H9 (cell line): Measurements from ENCODE around the gene TMEM63A. TPM values are rescaled to one million over a fixed set of nuclear protein-coding genes. Genes with fewer than 3 reads are reported as not detected.
A peak's percentile ranks its signal among the peaks of the same experiment; 100 is the strongest.

Experiments used
- DNase-seq: peaks from one replicate; pipeline ENCODE4 v3.0.0-alpha.2; 2017
- H2AFZ ChIP-seq: one replicate; pipeline ENCODE4 v1.6.1; 2013; ENCODE audit warnings: mild to moderate bottlenecking, low read length, control low read depth, moderate library complexity
- H2AK5ac ChIP-seq: 2 replicates; pipeline ENCODE4 v1.6.1; 2013; ENCODE audit warnings: low read length, control low read depth, mixed read lengths; ENCODE audit not compliant: insufficient read length
- H2BK120ac ChIP-seq: one replicate; pipeline ENCODE4 v1.6.1; 2013; ENCODE audit warnings: low read depth, mild to moderate bottlenecking, low read length, control low read depth, inconsistent platforms; ENCODE audit not compliant: poor library complexity, severe bottlenecking
- H2BK12ac ChIP-seq: 2 replicates; pipeline ENCODE4 v1.6.1; 2013; ENCODE audit warnings: low read length, control low read depth, mixed read lengths, low read depth; ENCODE audit not compliant: insufficient read length
- H2BK15ac ChIP-seq: 2 replicates; pipeline ENCODE4 v1.6.1; 2013; ENCODE audit warnings: low read depth, low read length, control low read depth
- H2BK20ac ChIP-seq: one replicate; pipeline ENCODE4 v1.6.1; 2013; ENCODE audit warnings: low read depth, mild to moderate bottlenecking, low read length, control low read depth, inconsistent platforms; ENCODE audit not compliant: poor library complexity, severe bottlenecking
- H2BK5ac ChIP-seq: 2 replicates; pipeline ENCODE4 v1.6.1; 2013; ENCODE audit warnings: low read length, control low read depth, mixed read lengths; ENCODE audit not compliant: insufficient read length
- H3K14ac ChIP-seq: 2 replicates; pipeline ENCODE4 v1.6.1; 2013; ENCODE audit warnings: low read length, control low read depth; ENCODE audit not compliant: insufficient read depth
- H3K18ac ChIP-seq: 2 replicates; pipeline ENCODE4 v1.6.1; 2013; ENCODE audit warnings: low read depth, mild to moderate bottlenecking, mixed read lengths, low read length, control low read depth; ENCODE audit not compliant: insufficient read length
- H3K23ac ChIP-seq: 2 replicates; pipeline ENCODE4 v1.6.1; 2013; ENCODE audit warnings: low read length, control low read depth, mixed read lengths, low read depth; ENCODE audit not compliant: insufficient read length
- H3K23me2 ChIP-seq: 2 replicates; pipeline ENCODE4 v1.6.1; 2013; ENCODE audit warnings: low read depth, mild to moderate bottlenecking, mixed read lengths, low read length, control low read depth; ENCODE audit not compliant: insufficient read length, poor library complexity, severe bottlenecking
- H3K27ac ChIP-seq: 2 replicates; pipeline ENCODE4 v1.5.1; 2013; ENCODE audit warnings: low read length, control low read depth, mixed read lengths, low read depth; ENCODE audit not compliant: insufficient read length
- H3K27me3 ChIP-seq: 2 replicates; pipeline ENCODE4 v1.6.1; 2013; ENCODE audit warnings: low read length, control low read depth, inconsistent platforms; ENCODE audit not compliant: insufficient read depth
- H3K4ac ChIP-seq: 2 replicates; pipeline ENCODE4 v1.6.1; 2013; ENCODE audit warnings: low read depth, mild to moderate bottlenecking, control low read depth, inconsistent platforms, low read length, moderate library complexity
- H3K4me1 ChIP-seq: 2 replicates; pipeline ENCODE4 v1.6.1; 2013; ENCODE audit warnings: low read length, control low read depth, inconsistent platforms; ENCODE audit not compliant: insufficient read depth
- H3K4me2 ChIP-seq: 2 replicates; pipeline ENCODE4 v1.6.1; 2013; ENCODE audit warnings: low read length, control low read depth, mixed read lengths; ENCODE audit not compliant: insufficient read length, insufficient read depth
- H3K56ac ChIP-seq: 2 replicates; pipeline ENCODE4 v1.6.1; 2013; ENCODE audit warnings: low read depth, mild to moderate bottlenecking, mixed read lengths, low read length, control low read depth; ENCODE audit not compliant: insufficient read length
- H3K79me1 ChIP-seq: 2 replicates; pipeline ENCODE4 v1.6.1; 2013; ENCODE audit warnings: low read depth, mild to moderate bottlenecking, moderate library complexity, low read length, control low read depth, inconsistent platforms; ENCODE audit not compliant: insufficient read depth, poor library complexity, severe bottlenecking
- H3K79me2 ChIP-seq: 2 replicates; pipeline ENCODE4 v1.6.1; 2013; ENCODE audit warnings: low read length, control low read depth, inconsistent platforms; ENCODE audit not compliant: insufficient read depth
- H3K9ac ChIP-seq: 2 replicates; pipeline ENCODE4 v1.6.1; 2013; ENCODE audit warnings: low read length, control low read depth, mixed read lengths; ENCODE audit not compliant: insufficient read length; ENCODE audit errors: extremely low read depth
- H3K9me3 ChIP-seq: one replicate; pipeline ENCODE4 v1.6.1; 2013; ENCODE audit warnings: low read depth, low read length, inconsistent platforms; ENCODE audit not compliant: control insufficient read depth
- H3T11ph ChIP-seq: one replicate; pipeline ENCODE4 v1.6.1; 2013; ENCODE audit warnings: mild to moderate bottlenecking, low read length, control low read depth, inconsistent platforms
- H4K20me1 ChIP-seq: one replicate; pipeline ENCODE4 v1.6.1; 2013; ENCODE audit not compliant: control insufficient read depth, insufficient read length, insufficient read depth
- H4K5ac ChIP-seq: 2 replicates; pipeline ENCODE4 v1.6.1; 2013; ENCODE audit warnings: low read depth, mild to moderate bottlenecking, mixed read lengths, low read length, control low read depth; ENCODE audit not compliant: insufficient read length
- H4K8ac ChIP-seq: replicated peaks from 2 replicates; pipeline ENCODE4 v1.6.1; 2013; ENCODE audit warnings: low read length, control low read depth, mixed read lengths, low read depth; ENCODE audit not compliant: insufficient read length
- H4K91ac ChIP-seq: 2 replicates; pipeline ENCODE4 v1.6.1; 2013; ENCODE audit warnings: low read depth, mild to moderate bottlenecking, moderate library complexity, mixed read lengths, low read length, control low read depth; ENCODE audit not compliant: insufficient read length
- H3K27ac Mint-ChIP-seq, 3 experiments: 2 replicates in 2 of 3; 3 replicates in 1 of 3; pipeline ENCODE4 v1.8.0; 2020 to 2021; ENCODE audit warnings: mixed read lengths in 3 of 3, mild to moderate bottlenecking in 1 of 3, moderate library complexity in 1 of 3
- H3K27me3 Mint-ChIP-seq: 2 replicates; pipeline ENCODE4 v1.8.0; 2021; ENCODE audit warnings: low read depth, mild to moderate bottlenecking, moderate library complexity, mixed read lengths
- H3K36me3 Mint-ChIP-seq, 3 experiments: 2 replicates in 2 of 3; 3 replicates in 1 of 3; pipeline ENCODE4 v1.8.0; 2020 to 2021; ENCODE audit warnings: low read depth in 3 of 3, mixed read lengths in 3 of 3; ENCODE audit not compliant: insufficient read depth in 1 of 3
- H3K4me1 Mint-ChIP-seq, 2 experiments: 2 replicates each; pipeline ENCODE4 v1.8.0; 2020; ENCODE audit warnings: mixed read lengths in 2 of 2
- H3K4me3 Mint-ChIP-seq, 2 experiments: 2 replicates in 1 of 2; 3 replicates in 1 of 2; pipeline ENCODE4 v1.8.0; 2020 to 2021; ENCODE audit warnings: mild to moderate bottlenecking in 2 of 2, mixed read lengths in 2 of 2, moderate library complexity in 1 of 2
- H3K9me3 Mint-ChIP-seq, 2 experiments: 2 replicates in 1 of 2; 3 replicates in 1 of 2; pipeline ENCODE4 v1.8.0; 2020; ENCODE audit warnings: mild to moderate bottlenecking in 2 of 2, mixed read lengths in 2 of 2, moderate library complexity in 1 of 2
- CTCF ChIP-seq: fragments of 200-600 bp; sonication (generic); conservative IDR thresholded peaks from 3 replicates; pipeline ENCODE4 v1.8.0; 2021; ENCODE audit warnings: antibody characterized with exemption, mild to moderate bottlenecking
- WGBS: extraction: QIAGEN DNeasy Blood & Tissue Kit; methylation state at CpG from one replicate; pipeline ENCODE4 v1.1.7; 2013; ENCODE audit warnings: missing lambda C conversion rate, low lambda C conversion rate, mixed read lengths; ENCODE audit not compliant: insufficient read length; ENCODE audit errors: extremely low coverage; 5-methylcytosine and 5-hydroxymethylcytosine counted together
- total RNA-seq: library from RNA; stranded (reverse); gene quantifications from 2 replicates; pipeline ENCODE4 v1.2.1, GENCODE V29; 2021

Gene TMEM63A
- total RNA-seq, 1 experiment from 2014 or later, result 75.7 TPM

GRCh38 chr1:225917101-225917500, 34.9 kb upstream of the TMEM63A start:
- no peaks in the 10 kb centered on the region for H4K20me1 ChIP-seq
- Mint-ChIP-seq H3K36me3 (peaks cover 34 to 51% (median 46%) of the 10 kb centered on the region in 3 experiments; a peak in 6 of 7 replicates), H3K4me3 (no peak overlapping the region), H3K27me3 (no peaks in the 10 kb centered on the region), H3K4me1 (peaks cover 2 to 5% of the 10 kb centered on the region in 2 experiments; a peak in 1 of 4 replicates), H3K9me3 (no peaks in the 10 kb centered on the region), H3K27ac (peak overlapping the region in 1 of 3 experiments; percentile 74; a peak in 1 of 7 replicates)
- H3K23me2 ChIP-seq, result no peaks in the 10 kb centered on the region
- no peaks in the 10 kb centered on the region for H3K9me3 ChIP-seq
- H4K8ac ChIP-seq, result no peak overlapping the region
- no peak overlapping the region for H4K5ac ChIP-seq
- no peak overlapping the region for H2BK15ac ChIP-seq
- WGBS, result no CpG with 5 or more reads among the region's 3 CpGs
- no peak overlapping the region for H3K27ac ChIP-seq
- no peak overlapping the region for H2BK12ac ChIP-seq
- no peak overlapping the region for H2BK5ac ChIP-seq
- no peak overlapping the region for H2BK20ac ChIP-seq
- H3K18ac ChIP-seq, result no peak overlapping the region
- no peak overlapping the region for H3K14ac ChIP-seq
- no peak overlapping the region for H3K4ac ChIP-seq
- H3K4me2 ChIP-seq, result no peak overlapping the region
- H3K9ac ChIP-seq, result no peak overlapping the region
- H2AK5ac ChIP-seq, result no peak overlapping the region
- H4K91ac ChIP-seq, result no peak overlapping the region
- no peak overlapping the region for H2AFZ ChIP-seq
- H3K23ac ChIP-seq, result no peak overlapping the region
- H3T11ph ChIP-seq, result no peak overlapping the region
- DNase-seq, result no peak
- H3K79me2 ChIP-seq, result no peaks in the 10 kb centered on the region
- no peak overlapping the region for H3K56ac ChIP-seq
- no peak for TF ChIP-seq CTCF
- no peaks in the 10 kb centered on the region for H3K4me1 ChIP-seq
- no peaks in the 10 kb centered on the region for H3K79me1 ChIP-seq
- H3K27me3 ChIP-seq, result no peaks in the 10 kb centered on the region
- H2BK120ac ChIP-seq, result no peak overlapping the region
